Activated CD8-positive, alpha-beta memory T cell treated with anti-CD3 and anti-CD28 coated beads for 48 hours (primary cell): ENCODE data around the gene CCT6B.
"Not testable (repeated sequence)": the region's sequence is repeated elsewhere in the genome, so short reads cannot be mapped to it uniquely, and the experiment has no call there.

ENCODE experiments used
- DNase-seq, 3 experiments: peaks; one replicate each; pipeline ENCODE4 v3.0.0-alpha.2; 2020; ENCODE audit warnings: low read depth in 2 of 3, low spot score in 2 of 3

The CCT6B gene

GRCh38 chr17:34980681-34981537 is 19.6 kb upstream of the CCT6B start:
- peak; percentile 36 to 72 (median 64) for DNase-seq

GRCh38 chr17:34980353-34980680 is 19.1 kb upstream of the CCT6B start, which contains the start of gene LIG3:
Gene LIG3, plus strand, starts transcription at chr17:34980512. Its CDS starts 2,494 bp downstream, at chr17:34983006.
- DNase-seq, result peak; percentile 85 to 93 (median 90)

GRCh38 chr17:34979650-34980352 is 18.5 kb upstream of the CCT6B start:
- no peak for DNase-seq

GRCh38 chr17:34979153-34979552 is 17.9 kb upstream of the CCT6B start:
- no peak for DNase-seq

- no peak for DNase-seq
Observed at GRCh38 chr17:34974794-34975785, 13.8 kb upstream of the CCT6B start.

GRCh38 chr17:34974179-34974578 is 12.9 kb upstream of the CCT6B start:
- no peak for DNase-seq

GRCh38 chr17:34958438-34958837 is 2.8 kb downstream of the CCT6B start:
- no peak for DNase-seq

GRCh38 chr17:34950780-34951179 is 10.5 kb downstream of the CCT6B start:
- not testable (repeated sequence) for DNase-seq

GRCh38 chr17:34930283-34930682 is 31.0 kb downstream of the CCT6B start:
- DNase-seq, result no peak

- no peak for DNase-seq
Observed at GRCh38 chr17:34926661-34927060, 34.6 kb downstream of the CCT6B start.

- DNase-seq, result no peak
Observed at GRCh38 chr17:34920676-34921075, 40.6 kb downstream of the CCT6B start.

GRCh38 chr17:34917381-34917780 is 43.9 kb downstream of the CCT6B start:
- no peak for DNase-seq

GRCh38 chr17:34916120-34916519 is 45.1 kb downstream of the CCT6B start:
- no peak for DNase-seq

GRCh38 chr17:34913001-34913400 is 48.3 kb downstream of the CCT6B start:
- no peak for DNase-seq

- no peak for DNase-seq
Observed at GRCh38 chr17:34909040-34909439, 52.2 kb downstream of the CCT6B start.

GRCh38 chr17:34902831-34903547 is 58.3 kb downstream of the CCT6B start:
- no peak for DNase-seq

GRCh38 chr17:34899643-34900291 is 61.5 kb downstream of the CCT6B start:
- DNase-seq, result no peak

GRCh38 chr17:34895383-34895782 is 65.9 kb downstream of the CCT6B start:
- no peak for DNase-seq

GRCh38 chr17:34894964-34895363 is 66.3 kb downstream of the CCT6B start:
- DNase-seq, result no peak
